Measurements from ENCODE around the gene ALOX5AP. TPM values are rescaled to one million over a fixed set of nuclear protein-coding genes. Genes with fewer than 3 reads are reported as not detected.
"Not testable (repeated sequence)": the region's sequence is repeated elsewhere in the genome, so short reads cannot be mapped to it uniquely, and the experiment has no call there.

Gene ALOX5AP
- total RNA-seq, 6 experiments from 2014 or later: 0.53 to 6.7 (median 3.7) TPM

DNA sequence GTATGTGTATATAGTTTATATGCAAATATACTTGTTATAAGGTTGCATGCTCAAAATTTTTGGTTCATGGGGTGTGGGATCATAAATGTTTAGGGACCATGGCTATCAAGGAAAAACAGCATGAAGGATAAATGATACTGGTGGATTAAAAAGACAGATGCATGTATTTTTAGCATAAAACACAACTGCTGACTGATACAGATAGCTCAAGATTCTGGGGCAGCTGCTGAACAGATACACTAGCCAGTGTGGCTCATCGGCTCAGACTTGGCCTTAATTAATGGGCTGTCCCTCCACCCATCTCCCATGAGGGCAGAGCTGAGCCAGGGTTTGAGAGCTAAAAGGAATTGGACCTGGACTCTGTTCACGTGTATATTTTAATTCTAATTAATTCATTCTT is 11.4 kb downstream of the ALOX5AP start:
- DNase-seq (no peak), ATAC-seq (no peak)
- H3K4me1 ChIP-seq: peaks cover 0 to 14% (median 0%) of the 10 kb centered on the region in 4 donors
- no peak overlapping the region for H3K4me3 ChIP-seq
- no peak for TF ChIP-seq POLR2A (IDR thresholded peaks at IDR 0.05)
- TF ChIP-seq, protein P1, sequence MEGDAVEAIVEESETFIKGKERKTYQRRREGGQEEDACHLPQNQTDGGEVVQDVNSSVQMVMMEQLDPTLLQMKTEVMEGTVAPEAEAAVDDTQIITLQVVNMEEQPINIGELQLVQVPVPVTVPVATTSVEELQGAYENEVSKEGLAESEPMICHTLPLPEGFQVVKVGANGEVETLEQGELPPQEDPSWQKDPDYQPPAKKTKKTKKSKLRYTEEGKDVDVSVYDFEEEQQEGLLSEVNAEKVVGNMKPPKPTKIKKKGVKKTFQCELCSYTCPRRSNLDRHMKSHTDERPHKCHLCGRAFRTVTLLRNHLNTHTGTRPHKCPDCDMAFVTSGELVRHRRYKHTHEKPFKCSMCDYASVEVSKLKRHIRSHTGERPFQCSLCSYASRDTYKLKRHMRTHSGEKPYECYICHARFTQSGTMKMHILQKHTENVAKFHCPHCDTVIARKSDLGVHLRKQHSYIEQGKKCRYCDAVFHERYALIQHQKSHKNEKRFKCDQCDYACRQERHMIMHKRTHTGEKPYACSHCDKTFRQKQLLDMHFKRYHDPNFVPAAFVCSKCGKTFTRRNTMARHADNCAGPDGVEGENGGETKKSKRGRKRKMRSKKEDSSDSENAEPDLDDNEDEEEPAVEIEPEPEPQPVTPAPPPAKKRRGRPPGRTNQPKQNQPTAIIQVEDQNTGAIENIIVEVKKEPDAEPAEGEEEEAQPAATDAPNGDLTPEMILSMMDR (IDR thresholded peaks at IDR 0.05): no peak
- no peak overlapping the region for H3K27ac ChIP-seq
- no peaks in the 10 kb centered on the region for H3K27me3 ChIP-seq
- no peaks in the 10 kb centered on the region for H3K9me3 ChIP-seq
- H3K36me3 ChIP-seq: no peaks in the 10 kb centered on the region
- intact Hi-C loops (cut with DNase I): no loop called here
- 69% methylated on average over 2 of the region's 2 CpGs for WGBS (ENCODE audit: insufficient coverage, low coverage, low lambda C conversion rate, missing lambda C conversion rate)

DNA sequence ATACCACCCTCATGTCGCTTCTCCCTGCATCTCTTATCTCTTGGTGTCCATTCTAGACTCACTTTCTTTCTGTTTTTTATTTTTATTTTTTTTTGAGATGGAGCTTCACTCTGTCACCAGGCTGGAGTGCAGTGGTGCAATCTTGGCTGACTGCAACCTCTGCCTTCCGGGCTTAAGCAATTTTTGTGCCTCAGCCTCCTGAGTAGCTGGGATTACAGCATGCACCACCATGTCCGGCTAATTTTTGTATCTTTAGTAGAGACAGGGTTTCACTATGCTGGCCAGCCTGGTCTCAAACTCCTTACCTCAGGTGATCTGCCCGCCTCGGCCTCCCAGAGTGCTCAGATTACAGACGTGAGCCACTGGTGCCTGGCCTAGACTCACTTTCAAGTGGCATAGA is 12.5 kb downstream of the ALOX5AP start:
- DNase-seq; H3K27ac ChIP-seq; H3K9me3 ChIP-seq; H3K4me3 ChIP-seq; H3K27me3 ChIP-seq; intact Hi-C loops (cut with DNase I); ATAC-seq; H3K36me3 ChIP-seq: not testable (repeated sequence)
- 72% methylated on average over 6 of the region's 6 CpGs for WGBS (ENCODE audit: insufficient coverage, low coverage, low lambda C conversion rate, missing lambda C conversion rate)
- peaks cover 0 to 14% (median 0%) of the 10 kb centered on the region in 4 donors for H3K4me1 ChIP-seq

DNA sequence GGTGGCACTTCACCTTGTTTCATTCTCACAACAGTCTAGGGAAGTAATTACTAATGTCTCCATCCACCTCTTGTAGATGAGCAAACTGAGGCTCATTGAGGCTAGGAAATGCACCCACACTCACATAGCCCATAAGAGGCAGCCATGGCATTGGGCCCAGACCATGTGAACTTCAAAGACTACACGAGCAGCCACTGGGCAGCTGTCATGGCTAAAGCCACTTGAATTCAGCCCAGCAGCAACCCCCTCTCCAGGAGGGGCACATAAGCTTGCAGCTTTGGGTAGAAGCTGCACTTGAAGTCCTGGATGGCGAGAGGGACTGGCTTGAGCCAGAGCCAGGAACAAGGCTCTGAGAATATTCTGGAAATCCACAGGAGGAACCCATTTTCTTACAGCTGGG is 13.4 kb downstream of the ALOX5AP start:
- TF ChIP-seq POLR2A (IDR thresholded peaks at IDR 0.05): no peak
- TF ChIP-seq, protein P1 (IDR thresholded peaks at IDR 0.05): no peak
- H3K9me3 ChIP-seq: no peaks in the 10 kb centered on the region
- intact Hi-C loops (cut with DNase I): no loop called here
- no peak overlapping the region for H3K4me3 ChIP-seq
- H3K4me1 ChIP-seq: peaks cover 0 to 14% (median 0%) of the 10 kb centered on the region in 4 donors
- 93% methylated on average over 2 of the region's 2 CpGs for WGBS (ENCODE audit: insufficient coverage, low coverage, low lambda C conversion rate, missing lambda C conversion rate)
- no peak for ATAC-seq
- H3K36me3 ChIP-seq: no peaks in the 10 kb centered on the region
- H3K27ac ChIP-seq: no peak overlapping the region
- DNase-seq: no peak
- H3K27me3 ChIP-seq: no peaks in the 10 kb centered on the region

DNA sequence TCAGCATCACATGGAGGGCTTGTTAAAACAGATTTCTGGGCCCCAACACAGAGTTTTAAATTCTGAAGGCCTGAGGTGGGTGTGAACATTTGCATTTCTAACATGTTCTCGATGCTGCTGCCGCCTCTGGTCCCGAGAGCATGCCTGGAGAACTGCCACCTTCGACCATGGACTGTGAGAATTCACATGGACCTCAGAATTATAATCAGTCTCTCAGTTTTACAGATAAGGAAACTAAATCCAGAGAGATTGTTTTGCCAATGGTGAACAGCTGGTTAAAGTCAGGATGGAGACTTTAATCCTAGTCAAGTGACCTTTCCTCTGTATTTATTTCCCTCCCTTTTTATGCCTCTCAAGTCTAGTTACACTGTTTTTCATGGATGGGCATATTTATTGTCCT is 14.7 kb downstream of the ALOX5AP start:
- TF ChIP-seq, protein P1 (IDR thresholded peaks at IDR 0.05): no peak
- no peak for TF ChIP-seq POLR2A (IDR thresholded peaks at IDR 0.05)
- intact Hi-C loops (cut with DNase I): no loop called here
- H3K9me3 ChIP-seq: no peaks in the 10 kb centered on the region
- DNase-seq (no peak), ATAC-seq (no peak)
- no peak overlapping the region for H3K27ac ChIP-seq
- peaks cover 0 to 14% (median 0%) of the 10 kb centered on the region in 4 donors for H3K4me1 ChIP-seq
- H3K27me3 ChIP-seq: no peaks in the 10 kb centered on the region
- H3K36me3 ChIP-seq: no peaks in the 10 kb centered on the region
- no peak overlapping the region for H3K4me3 ChIP-seq
- WGBS (ENCODE audit: insufficient coverage, low coverage, low lambda C conversion rate, missing lambda C conversion rate): 18% methylated on average over 2 of the region's 4 CpGs

DNA sequence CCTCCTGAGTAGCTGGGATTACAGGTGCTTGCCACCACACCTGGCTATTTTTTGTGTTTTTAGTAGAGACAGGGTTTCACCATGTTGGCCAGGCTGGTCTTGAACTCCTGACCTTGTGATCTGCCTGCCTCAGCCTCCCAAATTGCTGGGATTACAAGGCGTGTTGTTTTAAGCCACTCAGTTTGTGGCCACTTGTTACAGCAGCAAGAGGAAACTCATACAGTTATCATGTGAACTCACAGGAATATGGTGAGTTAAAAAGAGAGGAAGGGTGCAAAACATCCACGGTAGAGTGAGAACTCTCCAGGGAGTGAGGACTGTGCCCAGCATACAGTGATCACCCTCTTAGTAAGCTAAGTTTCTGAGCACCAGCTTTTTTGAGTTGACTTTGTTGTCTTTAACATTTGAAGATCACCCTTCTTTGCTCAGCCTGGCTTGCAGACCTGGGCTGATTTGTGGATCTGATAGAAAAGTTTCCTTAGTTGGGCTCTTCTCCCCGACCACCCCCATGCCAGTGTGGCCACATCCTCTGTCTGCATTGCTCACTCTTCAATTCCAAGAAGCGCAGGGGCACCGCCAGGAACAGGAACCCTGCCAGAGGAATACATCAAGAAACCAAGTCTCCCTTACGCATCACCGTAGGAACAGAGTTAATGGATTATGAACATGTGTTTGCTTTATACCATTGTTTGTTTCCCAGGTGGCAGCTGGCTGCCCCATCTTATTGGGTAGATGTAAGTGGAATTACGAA is 16.0 kb downstream of the ALOX5AP start:
- no peak overlapping the region for H3K4me3 ChIP-seq
- no peaks in the 10 kb centered on the region for H3K9me3 ChIP-seq
- WGBS (ENCODE audit: insufficient coverage, low coverage, low lambda C conversion rate, missing lambda C conversion rate): 75% methylated on average over 7 of the region's 8 CpGs
- ATAC-seq (no peak), DNase-seq (no peak)
- H3K4me1 ChIP-seq: peaks cover 0 to 6% (median 0%) of the 10 kb centered on the region in 4 donors
- intact Hi-C loops (cut with DNase I): no loop called here
- TF ChIP-seq, protein P1 (IDR thresholded peaks at IDR 0.05): no peak
- no peak for TF ChIP-seq POLR2A (IDR thresholded peaks at IDR 0.05)
- H3K27me3 ChIP-seq: no peaks in the 10 kb centered on the region
- H3K36me3 ChIP-seq: no peaks in the 10 kb centered on the region
- H3K27ac ChIP-seq: no peak overlapping the region

All from right lobe of liver (tissue), 6 donors.